Keratinocyte (primary cell): ENCODE results near the gene SZRD1. TPM values are rescaled to one million over a fixed set of nuclear protein-coding genes. Genes with fewer than 3 reads are reported as not detected.

Source experiments
- DNase-seq: peaks from one replicate; pipeline ENCODE4 v3.0.0-alpha.2; 2011; ENCODE audit warnings: low read depth, missing footprints, low spot score
- FAIRE-seq: peaks from 2 replicates; lab custom pipeline; 2011; peaks lifted over from hg19 to GRCh38; lab: Jason Lieb, UNC
- H2AFZ ChIP-seq: 2 replicates; pipeline ENCODE4 v1.6.0; 2012; ENCODE audit warnings: low read length, control low read depth, inconsistent platforms; ENCODE audit not compliant: control insufficient read depth
- H3K27ac ChIP-seq: 2 replicates; pipeline ENCODE4 v1.5.1; 2011; ENCODE audit warnings: low read length; ENCODE audit not compliant: control insufficient read depth, insufficient read depth
- H3K27me3 ChIP-seq: 3 replicates; pipeline ENCODE4 v1.6.0; 2011; ENCODE audit warnings: low read length; ENCODE audit not compliant: control insufficient read depth, insufficient read depth; ENCODE audit errors: extremely low read depth
- H3K36me3 ChIP-seq, 2 experiments: 2 replicates in 1 of 2; 3 replicates in 1 of 2; pipeline ENCODE4 v1.5.1; 2011; ENCODE audit warnings: low read length in 2 of 2, mild to moderate bottlenecking in 1 of 2; ENCODE audit not compliant: control insufficient read depth in 2 of 2, insufficient read depth in 2 of 2; ENCODE audit errors: extremely low read depth in 1 of 2
- H3K4me1 ChIP-seq: 3 replicates; pipeline ENCODE4 v1.5.1; 2011; ENCODE audit warnings: low read length; ENCODE audit not compliant: control insufficient read depth, insufficient read depth; ENCODE audit errors: extremely low read depth
- H3K4me2 ChIP-seq: 3 replicates; pipeline ENCODE4 v1.6.0; 2011; ENCODE audit warnings: low read depth, low read length; ENCODE audit not compliant: control insufficient read depth, insufficient read depth; ENCODE audit errors: extremely low read depth
- H3K4me3 ChIP-seq, 3 experiments: fragments of 200-600 bp in 1 of 3; sonication (generic) in 1 of 3; 2 replicates in 2 of 3; 3 replicates in 1 of 3; pipeline ENCODE4 v1.5.1; 2011 to 2016; ENCODE audit warnings: low read length in 3 of 3, mild to moderate bottlenecking in 3 of 3, control low read depth in 2 of 3, inconsistent platforms in 1 of 3, low read depth in 1 of 3, mixed read lengths in 1 of 3, mixed run types in 1 of 3, moderate library complexity in 1 of 3; ENCODE audit not compliant: control insufficient read depth in 2 of 3, insufficient read depth in 2 of 3; ENCODE audit errors: extremely low read depth in 1 of 3
- H3K79me2 ChIP-seq: 2 replicates; pipeline ENCODE4 v1.6.0; 2012; ENCODE audit warnings: low read length; ENCODE audit not compliant: control insufficient read depth, insufficient read depth
- H3K9ac ChIP-seq: 3 replicates; pipeline ENCODE4 v1.6.0; 2011; ENCODE audit warnings: low read length; ENCODE audit not compliant: control insufficient read depth, insufficient read depth; ENCODE audit errors: extremely low read depth
- H3K9me1 ChIP-seq: 3 replicates; pipeline ENCODE4 v1.6.0; 2011; ENCODE audit warnings: low read length; ENCODE audit not compliant: control insufficient read depth, insufficient read depth; ENCODE audit errors: extremely low read depth
- H3K9me3 ChIP-seq: 2 replicates; pipeline ENCODE4 v1.5.1; 2012; ENCODE audit warnings: low read depth, low read length; ENCODE audit not compliant: control insufficient read depth
- H4K20me1 ChIP-seq: 3 replicates; pipeline ENCODE4 v1.6.0; 2011; ENCODE audit warnings: low read length; ENCODE audit not compliant: control insufficient read depth, insufficient read depth; ENCODE audit errors: extremely low read depth
- CTCF ChIP-seq, 3 experiments: IDR thresholded peaks in 1 of 3; conservative IDR thresholded peaks in 1 of 3; optimal IDR thresholded peaks in 1 of 3; 2 replicates in 2 of 3; 3 replicates in 1 of 3; pipeline versions ENCODE3 to v1.5.1; 2011; ENCODE audit warnings: low read length in 3 of 3, mild to moderate bottlenecking in 3 of 3, moderate library complexity in 2 of 3, control low read depth in 1 of 3, inconsistent platforms in 1 of 3; ENCODE audit not compliant: insufficient read depth in 2 of 3; ENCODE audit errors: extremely low read depth in 1 of 3
- EZH2 ChIP-seq: IDR thresholded peaks from one replicate; pipeline ENCODE4 v1.6.1; 2012; ENCODE audit warnings: inconsistent platforms, mild to moderate bottlenecking, low read length, moderate library complexity
- dilution Hi-C: fragments of 300-500 bp; cut with MboI; formaldehyde crosslinking; loops from one replicate; pipeline ENCODE4 v1.7.0; 2020; ENCODE audit warnings: low sequenced_read_pairs; ENCODE audit not compliant: extremely low pct_ligation_motif_present
- polyA plus RNA-seq, 5 experiments: library from polyadenylated mRNA; depleted of rRNA in 3 of 5; stranded (reverse) in 3 of 5; stranded (forward) in 1 of 5; unstranded in 1 of 5; fragments of >200 nt; gene quantifications; 1 replicate in 1 of 5; 2 replicates in 3 of 5; 3 replicates in 1 of 5; pipeline versions ENCODE4 v1.2.1 to v1.2.3, GENCODE V29; 2011 to 2012; ENCODE audit warnings: missing spikeins in 2 of 5, low read depth in 1 of 5, low replicate concordance in 1 of 5

SZRD1 gene
- polyA plus RNA-seq, 1 donor (not counting 4 experiments of a cell fraction or from before 2014, with no cell fraction given) = 68.7 TPM

DNA sequence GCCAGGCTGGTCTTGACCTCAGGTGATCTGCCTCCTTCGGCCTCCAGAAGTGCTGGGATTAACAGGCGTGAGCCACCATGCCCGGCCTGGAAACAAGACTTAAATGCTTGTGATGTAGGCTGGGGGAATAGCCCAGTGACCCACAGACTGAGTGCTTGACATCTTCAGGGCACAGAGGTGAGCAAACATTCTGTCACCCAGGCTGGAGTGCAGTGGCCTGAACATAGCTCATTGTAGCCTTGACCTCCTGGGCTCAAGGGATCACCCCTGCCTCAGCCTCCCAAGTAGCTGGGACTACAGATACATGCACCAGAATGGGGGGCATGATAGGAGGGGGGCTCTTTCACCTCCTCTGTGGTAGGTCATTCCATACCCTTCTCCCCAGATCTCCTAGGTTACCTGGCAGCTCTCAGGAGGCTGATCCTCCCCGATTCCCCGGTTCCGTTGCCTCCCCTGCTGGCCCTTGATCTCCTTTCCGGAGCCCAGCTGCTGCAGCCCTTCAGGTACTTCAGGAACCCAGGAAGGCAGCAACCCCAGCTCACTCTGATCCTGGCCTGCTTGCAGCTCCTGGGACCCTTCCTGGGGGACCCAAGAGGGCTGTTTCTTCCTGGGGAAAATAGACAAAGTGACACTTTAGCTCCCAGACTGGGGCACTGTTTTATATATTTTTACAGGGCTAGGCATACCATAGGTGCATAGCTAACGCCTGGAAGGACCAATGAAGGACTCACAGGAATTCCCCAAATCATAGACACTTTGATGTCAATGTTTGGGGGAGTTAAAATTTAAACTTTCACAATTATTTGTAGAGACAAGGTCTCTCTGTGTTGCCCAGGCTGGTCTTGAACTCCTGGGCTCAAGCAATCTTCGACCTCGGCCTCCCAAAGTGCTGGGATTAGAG lies 58.3 kb downstream of the SZRD1 start:
- Histone ChIP-seq H3K79me2 (no peaks in the 10 kb centered on the region), H4K20me1 (no peaks in the 10 kb centered on the region), H3K9ac (no peak overlapping the region), H3K36me3 (no peaks in the 10 kb centered on the region), H3K9me1 (no peaks in the 10 kb centered on the region), H3K27ac (no peak overlapping the region), H3K4me3 (no peak overlapping the region), H3K4me2 (no peak overlapping the region), H3K27me3 (no peaks in the 10 kb centered on the region), H2AFZ (no peak overlapping the region), H3K9me3 (no peaks in the 10 kb centered on the region), H3K4me1 (no peaks in the 10 kb centered on the region)
- no peak for FAIRE-seq
- dilution Hi-C loops = no loop called here
- DNase-seq = no peak
- TF ChIP-seq CTCF (optimal IDR thresholded peaks at IDR 0.05 in 1 of 3, IDR thresholded peaks at IDR 0.05 in 1 of 3, conservative IDR thresholded peaks at IDR 0.05 in 1 of 3; ENCODE audit: extremely low read depth in 1 of 3, insufficient read depth in 2 of 3, low read length in 3 of 3) = no peak
- no peak for TF ChIP-seq EZH2

GRCh38 chr1:16430606-16431005 lies 63.6 kb downstream of the SZRD1 start:
- no peak overlapping the region for H3K4me2 ChIP-seq
- FAIRE-seq = no peak
- TF ChIP-seq CTCF (optimal IDR thresholded peaks at IDR 0.05 in 1 of 3, IDR thresholded peaks at IDR 0.05 in 1 of 3, conservative IDR thresholded peaks at IDR 0.05 in 1 of 3; ENCODE audit: extremely low read depth in 1 of 3, insufficient read depth in 2 of 3, low read length in 3 of 3) = no peak
- TF ChIP-seq EZH2 = no peak
- dilution Hi-C loops = no loop called here
- no peak overlapping the region for H3K27ac ChIP-seq
- no peaks in the 10 kb centered on the region for H4K20me1 ChIP-seq
- no peaks in the 10 kb centered on the region for H3K27me3 ChIP-seq
- H3K36me3 ChIP-seq = no peaks in the 10 kb centered on the region
- H3K79me2 ChIP-seq = no peaks in the 10 kb centered on the region
- no peaks in the 10 kb centered on the region for H3K4me1 ChIP-seq
- no peaks in the 10 kb centered on the region for H3K9me1 ChIP-seq
- H2AFZ ChIP-seq = no peak overlapping the region
- H3K4me3 ChIP-seq = no peak overlapping the region
- H3K9me3 ChIP-seq = no peaks in the 10 kb centered on the region
- H3K9ac ChIP-seq = no peak overlapping the region
- no peak for DNase-seq
